GM15510 (cell line): ENCODE results near the gene UBTD1.

Source experiments
- POLR2A ChIP-seq: IDR thresholded peaks from 3 replicates; pipeline ENCODE4 v1.6.1; 2011; ENCODE audit warnings: borderline replicate concordance; ENCODE audit not compliant: insufficient read length; ENCODE audit errors: extremely low read depth

The UBTD1 gene

DNA sequence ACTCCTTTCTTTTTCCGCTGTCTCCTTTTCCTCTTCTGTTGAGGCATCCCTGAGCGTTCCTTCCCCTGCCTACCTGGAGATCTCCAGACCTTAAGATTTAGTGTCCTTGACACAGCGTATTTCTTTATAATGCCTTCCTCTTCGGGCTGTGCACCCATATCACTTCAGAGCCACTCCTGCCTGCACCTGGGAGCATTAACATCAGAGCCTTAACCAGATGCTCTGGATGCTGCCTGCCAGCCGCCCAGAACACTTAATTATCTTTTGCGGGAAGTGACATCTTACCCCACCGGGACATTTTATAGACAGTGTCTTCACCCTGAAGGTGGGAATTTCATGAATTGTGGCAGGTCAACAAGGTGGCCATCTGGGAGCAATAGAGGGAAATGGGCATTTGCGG, 24.2 kb downstream of the UBTD1 start:
- TF ChIP-seq POLR2A = no peak

DNA sequence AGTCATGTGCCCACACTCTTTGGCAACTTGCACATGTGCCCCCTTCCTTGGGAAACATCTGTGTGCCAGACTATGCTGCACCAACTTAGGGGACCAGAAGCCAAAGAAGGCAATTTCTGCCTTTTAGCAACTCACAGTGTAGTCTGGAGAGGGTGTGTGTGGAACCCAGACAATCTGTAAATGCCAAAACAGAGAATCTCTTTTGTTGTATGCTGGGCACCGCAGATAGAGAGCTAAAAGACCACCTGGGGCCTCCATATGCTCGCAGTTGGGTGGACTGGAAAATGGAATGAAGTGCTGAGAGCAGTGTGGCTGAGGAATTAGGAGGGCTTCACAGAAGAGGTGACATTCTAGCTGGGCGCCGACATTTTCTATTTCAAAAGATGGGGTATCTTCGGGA, 26.4 kb downstream of the UBTD1 start:
- TF ChIP-seq POLR2A = no peak

DNA sequence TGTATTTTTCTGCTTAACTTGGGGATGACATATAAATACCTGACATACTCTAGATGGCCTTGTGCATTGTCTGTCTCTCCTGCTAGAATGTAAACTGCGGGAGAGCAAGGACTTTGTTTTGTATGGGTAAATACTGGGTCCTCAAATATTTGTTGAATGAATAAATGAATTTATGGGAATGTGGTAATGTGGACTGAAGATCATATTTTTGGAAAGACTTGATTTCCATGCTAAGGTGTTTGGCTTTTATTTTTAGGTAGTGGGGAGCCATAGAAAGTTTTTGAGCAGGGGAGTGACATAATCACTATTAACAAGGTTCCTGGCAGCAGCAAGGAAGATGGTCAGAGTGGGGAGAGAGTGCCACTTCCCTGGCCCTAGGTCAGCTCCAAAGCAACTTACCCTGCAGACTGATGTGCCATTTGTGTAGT, 27.0 kb downstream of the UBTD1 start:
- TF ChIP-seq POLR2A = no peak

DNA sequence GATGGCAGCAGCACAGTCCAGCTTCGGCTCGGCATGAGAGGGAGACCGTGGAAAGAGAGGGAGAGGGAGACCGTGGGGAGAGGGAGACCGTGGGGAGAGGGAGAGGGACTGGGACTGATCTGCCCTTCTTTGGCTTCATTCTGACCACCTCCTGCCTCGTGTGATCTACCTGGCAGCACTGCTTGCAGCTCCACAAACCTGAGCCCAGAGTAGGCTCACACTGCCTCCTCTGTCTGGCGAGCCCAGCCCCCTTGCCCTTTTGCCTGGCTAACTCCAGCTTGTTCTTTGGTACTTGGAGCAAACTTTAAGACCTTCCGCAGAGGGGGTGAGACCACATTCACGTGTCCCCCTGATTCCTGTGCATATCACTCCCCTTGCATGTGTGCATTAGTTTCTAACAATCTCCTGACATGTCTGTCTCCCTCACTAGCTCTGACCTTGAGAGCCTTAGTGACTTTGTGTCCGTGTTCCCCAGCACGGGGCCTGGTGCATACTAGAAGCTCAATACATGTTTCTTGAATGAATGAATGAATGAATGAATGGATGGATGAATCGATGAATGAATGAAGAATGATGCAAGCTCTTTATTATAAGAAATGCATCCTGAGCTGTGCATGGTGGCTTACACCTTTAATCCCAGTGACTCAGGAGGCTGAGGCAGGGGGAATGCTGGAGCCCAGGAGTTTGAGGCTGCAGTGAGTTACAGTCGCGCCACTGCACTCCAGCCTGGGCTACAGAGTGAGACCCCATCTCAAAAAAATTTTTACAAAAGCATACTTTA, 31.2 kb downstream of the UBTD1 start:
- TF ChIP-seq POLR2A = no peak

DNA sequence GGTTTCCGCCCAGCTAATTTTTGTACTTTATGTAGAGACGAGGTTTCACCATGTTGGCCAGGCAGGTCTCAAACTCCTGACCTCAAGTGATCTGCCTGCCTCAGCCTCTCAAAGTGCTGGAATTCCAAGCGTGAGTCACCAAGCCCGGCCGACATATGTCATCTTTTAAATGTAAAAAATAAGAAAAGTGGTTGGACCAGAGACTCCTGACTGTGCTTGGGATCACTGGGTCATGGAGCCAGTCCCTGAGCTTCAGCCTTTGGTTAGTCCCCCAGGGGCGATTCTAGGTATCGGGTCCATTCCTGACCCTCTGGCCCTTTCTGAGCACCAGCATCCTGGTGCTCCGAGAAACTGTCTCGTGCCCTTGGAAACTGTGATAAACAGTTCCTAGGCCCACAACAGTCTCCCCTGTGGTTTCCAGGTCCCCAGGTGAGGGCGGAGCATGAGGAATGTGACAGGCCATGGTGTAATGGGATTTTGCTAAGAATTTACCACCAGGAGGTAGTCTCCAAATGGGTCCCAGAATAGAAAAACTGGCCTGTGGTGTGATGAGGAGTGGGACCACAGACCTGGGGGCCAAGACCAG, 32.8 kb downstream of the UBTD1 start:
- TF ChIP-seq POLR2A = no peak

DNA sequence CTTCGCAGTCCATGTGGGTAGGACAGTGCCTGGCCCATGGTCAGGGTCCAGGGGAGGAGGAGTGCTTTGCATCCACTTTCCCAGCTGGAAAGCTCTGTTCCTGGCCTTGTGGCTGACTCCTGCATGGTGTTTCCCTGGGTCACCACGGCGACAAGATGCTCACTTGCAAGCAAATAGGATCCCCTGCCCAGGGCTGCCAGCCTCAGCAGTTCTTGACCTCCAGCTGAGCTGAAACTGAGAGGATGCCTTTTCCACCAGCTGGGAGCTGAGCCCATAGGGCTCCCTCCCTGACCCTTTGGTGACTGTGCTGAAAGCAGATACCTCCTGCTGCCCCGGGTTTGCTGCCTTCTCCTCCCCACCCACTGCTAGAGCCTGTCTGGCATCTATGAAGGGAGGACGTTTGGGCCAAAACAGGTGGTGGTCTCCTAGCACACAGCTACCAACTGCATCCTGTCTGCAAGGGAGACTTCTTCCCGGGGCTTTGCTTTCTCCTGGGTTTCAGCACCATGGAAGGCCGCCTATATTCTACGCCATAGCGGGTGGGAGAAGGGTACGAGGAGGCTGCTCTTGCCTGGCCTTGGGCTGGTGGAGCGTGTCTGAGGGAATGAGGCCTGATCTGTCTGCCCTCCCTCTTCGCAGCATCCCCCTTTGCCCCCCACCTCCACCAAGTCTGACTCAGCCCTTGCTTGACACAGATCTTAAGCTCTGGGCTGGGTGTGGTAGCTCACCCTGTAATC, 34.4 kb downstream of the UBTD1 start:
- TF ChIP-seq POLR2A = no peak

DNA sequence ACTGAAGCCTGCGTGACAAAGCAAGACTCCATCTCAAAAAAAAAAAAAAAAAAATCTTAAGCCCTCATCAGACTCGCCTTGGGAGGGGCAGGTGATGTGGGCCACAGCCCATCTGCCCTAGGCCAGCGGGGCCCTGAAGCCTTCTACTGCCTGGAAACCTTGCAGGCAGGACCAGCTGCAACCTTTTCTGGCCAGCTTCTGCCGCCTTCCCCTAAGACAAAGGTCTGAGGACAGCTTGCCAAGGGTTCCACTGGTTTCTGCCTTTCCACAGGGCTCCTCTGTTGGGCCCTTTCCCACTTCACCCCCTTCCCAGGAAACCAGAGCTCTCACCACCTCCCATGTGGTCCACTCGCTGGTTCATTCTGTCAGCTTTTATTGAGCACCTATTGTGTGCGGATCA, 35.2 kb downstream of the UBTD1 start:
- no peak for TF ChIP-seq POLR2A

DNA sequence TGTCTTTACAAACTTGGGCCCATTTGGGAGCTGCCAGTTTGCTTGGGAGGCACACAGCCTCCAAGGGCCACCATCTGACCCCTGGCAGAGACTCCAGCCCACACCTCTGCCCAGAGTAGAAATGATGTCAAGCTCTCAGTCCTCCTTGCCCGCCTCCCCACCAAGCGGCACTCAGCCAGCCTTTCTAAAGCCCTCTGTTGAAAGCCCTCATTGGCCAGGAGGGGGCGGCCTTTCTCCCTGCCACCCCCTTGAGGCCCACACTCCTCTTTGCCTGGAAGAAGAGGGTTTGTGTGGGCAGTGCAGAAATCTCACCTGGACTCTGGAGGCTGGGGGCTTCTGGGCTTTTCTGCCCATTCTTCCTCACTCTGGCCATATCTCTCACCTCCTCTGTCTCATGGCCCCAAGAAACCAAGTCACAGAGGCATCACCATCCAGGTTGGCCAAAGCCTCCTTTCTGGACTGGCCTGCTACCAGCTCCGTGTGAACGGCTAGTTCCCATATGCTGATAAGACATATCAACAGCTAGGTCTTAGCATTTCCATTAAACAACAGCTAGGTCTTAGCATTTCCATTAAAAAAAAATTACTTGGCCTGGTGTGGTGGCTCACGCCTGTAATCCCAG, 36.1 kb downstream of the UBTD1 start:
- TF ChIP-seq POLR2A = no peak

DNA sequence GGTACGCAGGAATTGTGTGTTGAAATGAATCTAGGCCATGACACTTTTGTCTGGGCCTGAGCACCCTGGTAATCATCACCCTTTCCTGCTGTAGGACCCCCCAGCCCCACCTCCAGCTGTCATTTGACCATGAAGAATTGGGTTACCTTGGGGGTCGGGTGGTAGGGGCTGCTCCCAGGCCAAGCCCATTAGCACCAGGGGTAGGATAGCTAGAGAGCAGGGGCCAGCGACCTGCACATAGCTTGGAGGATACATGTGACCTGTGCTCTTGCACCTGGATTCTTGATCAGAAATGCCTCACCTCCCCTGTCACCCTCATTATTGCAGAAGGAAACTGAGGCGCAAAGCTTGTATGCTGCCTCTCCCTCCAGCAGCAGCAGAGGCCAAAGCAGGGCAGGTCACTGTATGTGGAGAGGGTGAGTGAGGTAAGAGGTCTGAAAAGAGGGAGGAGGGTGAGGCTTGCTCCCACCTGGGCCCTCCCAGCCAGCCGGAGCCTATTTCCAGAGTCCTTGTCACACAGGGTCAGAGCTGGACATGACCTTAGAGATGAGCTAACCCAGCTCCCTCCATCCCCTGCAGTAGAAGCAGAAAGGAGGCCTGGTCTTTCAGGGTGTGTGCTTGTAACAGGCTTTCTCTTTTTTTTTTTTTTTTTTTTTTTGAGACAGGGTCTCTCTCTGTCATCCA, 38.6 kb downstream of the UBTD1 start:
- no peak for TF ChIP-seq POLR2A

DNA sequence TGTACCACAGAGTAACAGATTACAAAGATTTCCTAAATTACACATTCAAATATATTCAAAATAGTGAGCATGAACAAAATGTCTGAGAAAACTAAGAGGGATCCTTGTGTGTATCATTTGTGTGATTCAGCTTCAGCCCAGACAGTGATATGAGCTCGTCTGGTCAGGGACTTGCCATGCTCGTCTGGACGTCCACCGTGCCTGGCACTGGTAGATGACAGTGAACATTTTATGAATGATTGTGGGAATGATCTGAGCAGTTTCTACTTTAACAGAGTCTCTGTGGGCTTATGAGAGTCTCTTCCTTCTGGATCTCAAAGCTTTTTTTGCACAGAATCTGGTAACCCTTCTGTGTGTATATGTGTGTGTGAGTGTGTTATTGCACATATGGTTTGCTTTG, 39.7 kb downstream of the UBTD1 start:
- no peak for TF ChIP-seq POLR2A

DNA sequence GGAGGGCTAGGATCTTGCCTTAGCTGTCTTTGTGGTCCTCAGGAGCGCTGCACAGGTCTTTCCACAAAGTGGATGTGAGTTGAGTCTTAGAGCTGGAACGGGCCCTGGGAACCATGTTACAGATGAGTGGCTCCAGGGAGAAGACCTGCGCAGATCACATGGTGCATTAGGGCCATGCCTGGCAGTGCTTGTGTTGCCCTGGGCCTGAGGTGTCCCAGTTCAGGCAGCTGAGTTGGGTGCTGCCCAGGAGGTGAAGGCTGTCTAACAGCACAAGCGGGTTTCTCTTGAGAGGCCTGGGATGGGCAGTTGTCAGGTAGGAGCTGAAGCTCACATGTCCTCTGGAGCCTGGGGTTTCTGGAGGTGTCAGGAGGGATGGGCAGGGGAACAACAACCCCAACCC, 40.1 kb downstream of the UBTD1 start:
- no peak for TF ChIP-seq POLR2A

DNA sequence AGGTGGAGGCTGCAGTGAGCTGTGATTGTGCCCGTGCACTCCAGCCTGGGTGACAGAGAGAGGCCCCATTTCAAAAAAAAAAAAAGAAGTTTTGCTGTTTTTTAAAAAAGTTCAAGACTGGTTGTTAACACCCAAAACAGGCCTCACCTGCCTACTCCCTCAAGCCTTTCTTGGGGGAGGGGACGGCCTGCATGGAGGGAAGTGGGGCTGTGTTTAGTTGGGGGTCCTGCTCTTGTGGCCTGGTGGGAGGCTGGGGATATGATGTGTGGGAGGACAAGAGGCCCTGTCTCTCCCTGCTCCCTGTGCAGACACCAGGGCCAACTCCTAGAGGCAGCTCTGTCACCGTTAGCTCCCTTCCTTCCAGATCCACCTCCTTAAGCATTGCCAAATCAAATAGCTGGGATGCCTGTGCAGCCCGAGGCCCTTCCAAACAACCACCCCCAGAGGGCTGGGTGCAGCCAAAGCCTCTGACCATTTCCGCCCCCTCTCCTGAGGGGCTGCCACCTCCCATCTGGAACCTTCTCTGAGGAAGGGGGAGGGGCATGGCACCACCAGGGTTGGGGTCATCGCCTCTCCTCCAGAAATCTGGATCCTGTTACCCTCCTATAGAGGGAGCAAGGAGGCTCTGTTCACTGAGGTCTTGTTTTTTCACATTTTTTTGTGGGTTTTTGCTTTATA, 40.9 kb downstream of the UBTD1 start:
- TF ChIP-seq POLR2A = no peak

DNA sequence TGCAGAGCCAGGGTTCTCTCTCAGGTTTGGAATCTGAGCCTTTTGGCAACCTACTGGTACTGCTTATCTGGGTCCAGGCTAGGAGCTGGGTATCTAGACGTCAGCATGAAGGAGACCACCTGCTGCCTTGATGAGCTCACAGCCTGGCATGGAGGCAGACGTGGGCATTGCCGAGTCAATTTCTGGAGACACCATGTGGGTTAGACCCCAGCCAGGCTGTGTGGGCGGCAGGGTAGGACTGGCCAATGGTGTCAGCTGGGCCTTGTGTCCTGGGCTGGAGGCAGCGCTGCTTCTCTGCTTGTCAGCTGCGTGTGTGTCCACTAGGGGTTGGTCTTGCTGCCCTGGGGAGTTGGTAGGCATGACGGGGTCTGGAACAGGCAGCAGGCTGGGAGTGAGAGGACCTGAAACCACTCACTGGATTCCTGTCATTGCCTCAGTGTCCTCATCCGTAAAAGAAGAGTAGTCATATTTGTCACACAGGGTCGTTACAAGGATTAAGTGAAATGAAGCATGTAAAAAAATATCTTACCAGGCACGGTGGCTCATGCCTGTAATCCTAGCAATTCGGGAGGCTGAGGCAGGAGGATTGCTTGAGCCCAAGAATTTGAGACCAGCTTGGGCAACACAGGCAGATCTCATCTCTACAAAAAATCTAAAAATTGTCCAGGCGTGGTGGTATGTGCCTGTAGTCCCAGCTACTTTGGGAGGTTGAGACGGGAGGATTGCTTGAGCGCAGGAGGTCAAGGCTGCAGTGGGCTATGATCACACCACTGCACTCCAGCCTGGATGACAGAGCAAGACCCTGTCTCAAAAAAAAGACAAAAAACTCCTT, 42.2 kb downstream of the UBTD1 start:
- TF ChIP-seq POLR2A = no peak
